ENCODE measurements around the gene C7orf25. TPM values are rescaled to one million over a fixed set of nuclear protein-coding genes. Genes with fewer than 3 reads are reported as not detected.

The C7orf25 gene
- total and polyA plus RNA-seq, 2 donors, result 2.3 to 4.1 TPM

- Histone ChIP-seq H3K4me1 (ENCODE audit: control insufficient read depth in 2 of 2, insufficient read depth in 2 of 2, low read length in 2 of 2) (peaks cover 14 to 19% of the 10 kb centered on the region in 2 donors), H3K36me3 (ENCODE audit: control insufficient read depth in 2 of 2, insufficient read depth in 2 of 2, low read length in 1 of 2) (peaks cover 0 to 20% of the 10 kb centered on the region in 2 donors), H3K27ac (ENCODE audit: low read depth in 1 of 2, low read length in 1 of 2) (peak within 1 kb of the TSS; percentile 87 to 89), H3K27me3 (ENCODE audit: control insufficient read depth in 2 of 2, insufficient read depth in 1 of 2, low read length in 1 of 2) (no peaks in the 10 kb centered on the region), H3K4me3 (ENCODE audit: low read length in 2 of 2) (peak within 1 kb of the TSS; percentile 77), H3K9me3 (ENCODE audit: control insufficient read depth in 2 of 2, insufficient read depth in 1 of 2, low read length in 1 of 2) (no peaks in the 10 kb centered on the region)
- WGBS, result under 1% methylated on average over 56 of the region's 56 CpGs
- peak; percentile 90 to 98 (median 95) for DNase-seq (ENCODE audit: low read depth in 6 of 9, low spot score in 9 of 9)
These were observed 20.2 kb upstream of the C7orf25 start, which contains the start of the genes MRPL32 and PSMA2 for GRCh38 chr7:42931834-42932651. TSS of gene MRPL32 (plus strand) at chr7:42932376. CDS start at chr7:42932387, 11 bp downstream. TSS of gene PSMA2 (minus strand) at chr7:42932174. CDS start at chr7:42932158, 16 bp downstream.

DNA sequence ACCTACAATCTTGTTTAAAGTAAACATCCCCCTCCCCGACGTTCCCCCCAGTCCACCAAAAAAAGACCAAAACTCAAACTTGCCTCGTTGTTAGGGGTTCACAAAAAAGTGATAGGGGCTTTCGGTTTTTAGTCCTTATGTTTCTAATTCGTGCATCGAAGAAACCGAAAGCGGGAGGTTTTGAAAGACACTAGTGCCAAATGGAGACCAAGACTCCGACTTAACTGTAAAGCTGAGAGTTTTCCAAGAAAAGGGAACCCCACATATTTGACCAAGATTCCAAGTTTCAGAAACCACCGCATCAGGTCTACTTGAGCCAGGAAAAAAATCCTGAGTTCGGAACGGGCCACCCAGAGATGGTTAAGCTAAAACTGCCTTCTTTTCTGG, 19.6 kb upstream of the C7orf25 start:
- WGBS, result under 1% methylated on average over 12 of the region's 12 CpGs
- Histone ChIP-seq H3K27me3 (ENCODE audit: control insufficient read depth in 2 of 2, insufficient read depth in 1 of 2, low read length in 1 of 2) (no peaks in the 10 kb centered on the region), H3K4me1 (ENCODE audit: control insufficient read depth in 2 of 2, insufficient read depth in 2 of 2, low read length in 2 of 2) (peaks cover 14 to 19% of the 10 kb centered on the region in 2 donors)

GRCh38 chr7:42930889-42931288, 19.0 kb upstream of the C7orf25 start:
- no peak overlapping the region for H3K27ac ChIP-seq (ENCODE audit: low read depth in 1 of 2, low read length in 1 of 2)
- H3K4me3 ChIP-seq (ENCODE audit: low read length in 2 of 2), result peak overlapping the region; percentile 77
- H3K36me3 ChIP-seq (ENCODE audit: control insufficient read depth in 2 of 2, insufficient read depth in 2 of 2, low read length in 1 of 2), result peaks cover 3 to 20% of the 10 kb centered on the region in 2 donors
- peak in 1 of 9 donors; percentile 16 for DNase-seq (ENCODE audit: low read depth in 6 of 9, low spot score in 9 of 9)
- H3K27me3 ChIP-seq (ENCODE audit: control insufficient read depth in 2 of 2, insufficient read depth in 1 of 2, low read length in 1 of 2), result no peaks in the 10 kb centered on the region
- H3K9me3 ChIP-seq (ENCODE audit: control insufficient read depth in 2 of 2, insufficient read depth in 1 of 2, low read length in 1 of 2), result no peaks in the 10 kb centered on the region
- peaks cover 14 to 19% of the 10 kb centered on the region in 2 donors for H3K4me1 ChIP-seq (ENCODE audit: control insufficient read depth in 2 of 2, insufficient read depth in 2 of 2, low read length in 2 of 2)
- WGBS, result 37% methylated on average over 5 of the region's 5 CpGs

More for the DNA sequence above, 19.6 kb upstream of the C7orf25 start:
- Histone ChIP-seq H3K36me3 (ENCODE audit: control insufficient read depth in 2 of 2, insufficient read depth in 2 of 2, low read length in 1 of 2) (peaks cover 0 to 18% of the 10 kb centered on the region in 2 donors), H3K27ac (ENCODE audit: low read depth in 1 of 2, low read length in 1 of 2) (peak overlapping the region; percentile 87 to 89), H3K4me3 (ENCODE audit: low read length in 2 of 2) (peak overlapping the region; percentile 77), H3K9me3 (ENCODE audit: control insufficient read depth in 2 of 2, insufficient read depth in 1 of 2, low read length in 1 of 2) (no peaks in the 10 kb centered on the region)
- DNase-seq (ENCODE audit: low read depth in 6 of 9, low spot score in 9 of 9), result peak in 3 of 9 donors; percentile 12 to 64 (median 27)

DNA sequence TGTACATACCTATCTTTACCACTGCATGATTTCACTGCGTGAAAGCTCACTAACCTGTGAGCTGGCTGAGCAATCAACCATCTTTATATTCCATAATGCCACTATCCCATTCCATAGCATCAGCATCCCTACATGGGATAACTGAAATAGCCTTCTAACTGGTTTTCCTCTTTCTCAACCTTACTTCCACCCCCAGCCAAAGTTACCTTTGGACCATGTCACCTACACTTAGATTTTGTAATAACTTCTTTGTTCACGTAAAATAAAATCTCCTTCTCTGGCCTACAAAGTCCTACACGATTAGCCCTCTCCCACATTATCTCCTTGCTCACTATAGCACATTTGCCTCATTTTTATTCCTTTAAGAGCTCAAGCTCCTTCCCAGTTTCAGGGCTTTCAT, 17.6 kb upstream of the C7orf25 start:
- peaks cover 14 to 19% of the 10 kb centered on the region in 2 donors for H3K4me1 ChIP-seq (ENCODE audit: control insufficient read depth in 2 of 2, insufficient read depth in 2 of 2, low read length in 2 of 2)
- H3K27ac ChIP-seq (ENCODE audit: low read depth in 1 of 2, low read length in 1 of 2), result no peak overlapping the region
- no peak overlapping the region for H3K4me3 ChIP-seq (ENCODE audit: low read length in 2 of 2)
- no peaks in the 10 kb centered on the region for H3K9me3 ChIP-seq (ENCODE audit: control insufficient read depth in 2 of 2, insufficient read depth in 1 of 2, low read length in 1 of 2)
- no peaks in the 10 kb centered on the region for H3K27me3 ChIP-seq (ENCODE audit: control insufficient read depth in 2 of 2, insufficient read depth in 1 of 2, low read length in 1 of 2)
- peaks cover 10 to 23% of the 10 kb centered on the region in 2 donors for H3K36me3 ChIP-seq (ENCODE audit: control insufficient read depth in 2 of 2, insufficient read depth in 2 of 2, low read length in 1 of 2)
- no peak for DNase-seq (ENCODE audit: low read depth in 6 of 9, low spot score in 9 of 9)
- whole genome bisulfite sequencing, result 65% methylated on average over 3 of the region's 3 CpGs

- H3K4me1 ChIP-seq (ENCODE audit: control insufficient read depth in 2 of 2, insufficient read depth in 2 of 2, low read length in 2 of 2), result peaks cover 14 to 18% of the 10 kb centered on the region in 2 donors
- H3K27me3 ChIP-seq (ENCODE audit: control insufficient read depth in 2 of 2, insufficient read depth in 1 of 2, low read length in 1 of 2), result no peaks in the 10 kb centered on the region
- 64% methylated on average over 3 of the region's 3 CpGs for WGBS
- H3K9me3 ChIP-seq (ENCODE audit: control insufficient read depth in 2 of 2, insufficient read depth in 1 of 2, low read length in 1 of 2), result no peaks in the 10 kb centered on the region
- H3K27ac ChIP-seq (ENCODE audit: low read depth in 1 of 2, low read length in 1 of 2), result no peak overlapping the region
- DNase-seq (ENCODE audit: low read depth in 6 of 9, low spot score in 9 of 9), result no peak
- H3K4me3 ChIP-seq (ENCODE audit: low read length in 2 of 2), result no peak overlapping the region
- H3K36me3 ChIP-seq (ENCODE audit: control insufficient read depth in 2 of 2, insufficient read depth in 2 of 2, low read length in 1 of 2), result peaks cover 10 to 27% of the 10 kb centered on the region in 2 donors
These were observed 16.9 kb upstream of the C7orf25 start for GRCh38 chr7:42928754-42929153.

- Histone ChIP-seq H3K4me3 (ENCODE audit: low read length in 2 of 2) (no peak overlapping the region), H3K36me3 (ENCODE audit: control insufficient read depth in 2 of 2, insufficient read depth in 2 of 2, low read length in 1 of 2) (peaks cover 10 to 48% of the 10 kb centered on the region in 2 donors), H3K9me3 (ENCODE audit: control insufficient read depth in 2 of 2, insufficient read depth in 1 of 2, low read length in 1 of 2) (no peaks in the 10 kb centered on the region), H3K27me3 (ENCODE audit: control insufficient read depth in 2 of 2, insufficient read depth in 1 of 2, low read length in 1 of 2) (no peaks in the 10 kb centered on the region), H3K27ac (ENCODE audit: low read depth in 1 of 2, low read length in 1 of 2) (no peak overlapping the region), H3K4me1 (ENCODE audit: control insufficient read depth in 2 of 2, insufficient read depth in 2 of 2, low read length in 2 of 2) (peaks cover 6 to 14% of the 10 kb centered on the region in 2 donors)
- 59% methylated on average over 5 of the region's 5 CpGs for whole genome bisulfite sequencing
- DNase-seq (ENCODE audit: low read depth in 6 of 9, low spot score in 9 of 9), result no peak
These were observed 14.3 kb upstream of the C7orf25 start for GRCh38 chr7:42926204-42926603.

- H3K36me3 ChIP-seq (ENCODE audit: control insufficient read depth in 2 of 2, insufficient read depth in 2 of 2, low read length in 1 of 2), result peaks cover 10 to 54% of the 10 kb centered on the region in 2 donors
- H3K4me1 ChIP-seq (ENCODE audit: control insufficient read depth in 2 of 2, insufficient read depth in 2 of 2, low read length in 2 of 2), result peaks cover 6 to 10% of the 10 kb centered on the region in 2 donors
- 92% methylated on average over 1 of the region's 1 CpG for WGBS
- H3K9me3 ChIP-seq (ENCODE audit: control insufficient read depth in 2 of 2, insufficient read depth in 1 of 2, low read length in 1 of 2), result no peaks in the 10 kb centered on the region
- H3K27me3 ChIP-seq (ENCODE audit: control insufficient read depth in 2 of 2, insufficient read depth in 1 of 2, low read length in 1 of 2), result no peaks in the 10 kb centered on the region
- H3K27ac ChIP-seq (ENCODE audit: low read depth in 1 of 2, low read length in 1 of 2), result no peak overlapping the region
- no peak overlapping the region for H3K4me3 ChIP-seq (ENCODE audit: low read length in 2 of 2)
- DNase-seq (ENCODE audit: low read depth in 6 of 9, low spot score in 9 of 9), result no peak
These were observed 13.8 kb upstream of the C7orf25 start for GRCh38 chr7:42925630-42926029.

GRCh38 chr7:42924223-42924838, 12.5 kb upstream of the C7orf25 start:
- H3K27ac ChIP-seq (ENCODE audit: low read depth in 1 of 2, low read length in 1 of 2), result no peak overlapping the region
- H3K36me3 ChIP-seq (ENCODE audit: control insufficient read depth in 2 of 2, insufficient read depth in 2 of 2, low read length in 1 of 2), result peaks cover 15 to 64% of the 10 kb centered on the region in 2 donors
- no peak overlapping the region for H3K4me3 ChIP-seq (ENCODE audit: low read length in 2 of 2)
- H3K4me1 ChIP-seq (ENCODE audit: control insufficient read depth in 2 of 2, insufficient read depth in 2 of 2, low read length in 2 of 2), result peaks cover 0 to under 1% of the 10 kb centered on the region in 2 donors
- H3K9me3 ChIP-seq (ENCODE audit: control insufficient read depth in 2 of 2, insufficient read depth in 1 of 2, low read length in 1 of 2), result no peaks in the 10 kb centered on the region
- H3K27me3 ChIP-seq (ENCODE audit: control insufficient read depth in 2 of 2, insufficient read depth in 1 of 2, low read length in 1 of 2), result no peaks in the 10 kb centered on the region
- WGBS, result 93% methylated on average over 5 of the region's 5 CpGs
- DNase-seq (ENCODE audit: low read depth in 6 of 9, low spot score in 9 of 9), result no peak

Data from thymus (tissue), 11 donors.